Spleen (tissue), 7 donors: ENCODE measurements around the gene EZH2.

Source experiments
- CTCF ChIP-seq, 11 experiments: fragments of 200-600 bp in 7 of 11; fragments of 450-650 bp in 4 of 11; sonication (generic) in 4 of 11; IDR thresholded peaks in 8 of 11; conservative IDR thresholded peaks in 3 of 11; 1 replicate in 7 of 11; 2 replicates in 4 of 11; pipeline versions ENCODE4 v1.4.0 to v1.8.0; 2016 to 2021; ENCODE audit warnings: antibody characterized with exemption in 11 of 11, inconsistent platforms in 4 of 11, mild to moderate bottlenecking in 1 of 11
- POLR2A ChIP-seq, 3 donors: fragments of 450-650 bp; IDR thresholded peaks; one replicate each; pipeline ENCODE4 v1.5.1; 2017; ENCODE audit warnings: antibody characterized with exemption in 3 of 3, mild to moderate bottlenecking in 1 of 3
- donor health status: DM: no; HTN: no; CAD: no; lungs with moderate emphysema.
- donor health status: DM: no; HTN: no; CAD: no.
- donor health status: DM: no; HTN: no; CAD: no.

GRCh38 chr7:148807436-148807835 is 76.7 kb downstream of the EZH2 start:
- TF ChIP-seq POLR2A (IDR thresholded peaks at IDR 0.05) (no peak), CTCF (IDR thresholded peaks at IDR 0.05 in 8 of 11, conservative IDR thresholded peaks at IDR 0.05 in 3 of 11) (no peak)
